M059J (cell line): ENCODE measurements around the gene RECQL5. TPM values are rescaled to one million over a fixed set of nuclear protein-coding genes. Genes with fewer than 3 reads are reported as not detected.
"Not testable (repeated sequence)": the region's sequence is repeated elsewhere in the genome, so short reads cannot be mapped to it uniquely, and the experiment has no call there.

ENCODE experiments used
- DNase-seq: peaks from one replicate; pipeline ENCODE4 v3.0.0-alpha.2; 2012; ENCODE audit warnings: low read depth
- total RNA-seq: library from RNA; depleted of rRNA; stranded (reverse); fragments of >200 nt; shearing (Covaris generic); gene quantifications from 2 replicates; pipeline ENCODE4 v1.2.3, GENCODE V29; 2014; rRNA removed

The RECQL5 gene
- total RNA-seq, 1 experiment from 2014 or later, result 13.1 TPM

GRCh38 chr17:75593430-75593829 lies 73.5 kb downstream of the RECQL5 start:
- DNase-seq, result not testable (repeated sequence)

DNA sequence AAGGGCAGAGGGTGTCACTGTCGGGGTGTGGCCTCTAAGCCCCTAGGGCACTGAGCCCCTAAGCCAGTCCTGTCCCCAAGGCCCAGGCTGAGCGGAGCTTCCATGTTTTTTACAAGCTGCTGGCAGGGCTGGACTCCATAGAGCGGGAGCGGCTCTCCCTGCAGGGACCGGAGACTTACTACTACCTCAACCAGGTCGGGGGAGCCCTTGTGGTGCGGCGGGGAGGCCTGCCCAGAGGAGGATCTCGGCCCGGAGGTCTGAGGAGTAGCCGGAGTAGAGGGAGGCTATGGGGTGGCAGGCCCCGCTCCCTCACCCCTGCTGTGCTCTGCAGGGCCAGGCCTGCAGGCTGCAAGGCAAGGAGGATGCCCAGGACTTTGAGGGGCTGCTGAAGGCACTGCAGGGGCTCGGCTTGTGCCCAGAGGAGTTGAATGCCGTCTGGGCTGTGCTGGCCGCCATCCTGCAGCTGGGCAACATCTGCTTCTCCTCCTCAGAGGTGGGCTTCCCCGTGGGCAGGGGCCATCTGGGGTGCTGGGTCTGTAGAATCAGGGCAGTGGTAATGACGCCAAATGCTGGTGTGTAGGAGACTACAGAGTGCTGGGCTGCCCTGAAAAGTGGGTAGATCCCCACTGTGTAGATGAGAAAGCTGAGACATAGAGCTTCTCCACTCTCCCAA lies 74.5 kb downstream of the RECQL5 start:
- no peak for DNase-seq

DNA sequence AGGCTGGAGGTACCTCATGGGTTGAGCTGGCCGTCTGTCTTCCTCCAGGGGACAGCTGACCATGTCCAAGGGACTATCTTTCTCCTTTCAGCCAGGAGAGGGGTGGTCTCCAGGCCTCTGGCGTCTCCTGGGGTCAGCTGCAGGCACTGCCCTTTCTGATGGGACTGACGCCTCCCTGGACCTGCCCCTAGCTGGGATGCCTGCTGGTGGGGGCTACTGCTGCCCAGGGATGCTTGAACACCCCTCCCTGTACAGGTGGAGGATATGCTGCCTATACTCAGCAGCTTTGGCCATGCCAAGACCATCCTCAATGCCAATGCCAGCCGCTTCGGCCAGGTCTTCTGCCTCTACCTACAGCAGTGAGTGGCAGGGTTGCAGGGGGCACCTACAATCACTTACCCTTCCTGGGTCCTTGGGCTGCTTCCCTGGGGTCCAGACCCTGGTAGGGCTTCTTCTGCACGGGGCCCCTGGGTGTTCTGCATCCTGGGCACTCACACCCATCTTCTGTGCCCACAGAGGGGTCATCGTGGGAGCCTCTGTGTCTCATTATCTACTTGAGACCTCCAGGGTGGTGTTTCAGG lies 75.1 kb downstream of the RECQL5 start:
- DNase-seq, result no peak

- peak; percentile 16 for DNase-seq
These were observed 75.9 kb downstream of the RECQL5 start for GRCh38 chr17:75590849-75591721.

DNA sequence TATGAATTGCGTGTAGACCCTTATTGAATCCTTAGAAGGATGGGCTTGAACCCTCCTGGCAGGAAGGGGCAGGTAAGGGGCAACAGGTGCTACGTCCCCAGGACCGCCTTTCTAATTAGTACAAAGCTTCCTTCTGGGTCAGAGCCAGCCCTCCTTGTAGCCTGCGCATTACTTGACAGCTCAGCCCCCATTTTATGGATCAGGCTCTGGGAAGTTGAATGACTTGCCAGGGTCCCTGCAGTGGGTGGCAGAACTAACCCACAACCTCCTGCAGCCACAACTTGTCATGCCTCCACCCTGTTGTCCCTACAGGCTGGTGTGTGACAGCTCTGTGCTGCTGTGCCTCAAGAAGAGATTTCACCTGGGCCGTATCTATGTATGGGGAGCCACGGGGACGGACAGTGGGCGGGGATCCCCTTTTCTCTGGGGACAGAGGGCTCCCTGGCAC lies 76.6 kb downstream of the RECQL5 start:
- DNase-seq, result no peak

DNA sequence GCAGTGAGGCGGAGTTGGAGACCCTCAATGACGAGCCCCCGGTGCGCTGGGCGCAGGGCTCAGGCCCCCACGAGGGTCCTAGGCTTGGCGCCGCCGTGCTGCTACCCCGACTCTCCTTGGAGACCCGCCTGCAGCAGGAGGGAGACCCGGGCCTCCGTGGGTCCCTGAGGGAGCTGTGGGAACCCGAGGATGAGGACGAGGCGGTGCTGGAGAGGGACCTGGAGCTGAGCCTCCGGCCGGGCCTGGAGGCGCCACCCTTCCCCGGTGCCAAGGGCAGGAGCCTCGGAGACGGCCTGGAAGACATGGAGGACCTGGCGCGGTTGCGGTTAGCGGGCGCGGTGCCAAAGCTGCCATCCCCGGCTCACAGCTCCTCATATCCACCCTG lies 77.0 kb downstream of the RECQL5 start:
- DNase-seq, result peak; percentile 24

GRCh38 chr17:75589012-75589918 lies 77.7 kb downstream of the RECQL5 start:
- DNase-seq, result peak; percentile 69

DNA sequence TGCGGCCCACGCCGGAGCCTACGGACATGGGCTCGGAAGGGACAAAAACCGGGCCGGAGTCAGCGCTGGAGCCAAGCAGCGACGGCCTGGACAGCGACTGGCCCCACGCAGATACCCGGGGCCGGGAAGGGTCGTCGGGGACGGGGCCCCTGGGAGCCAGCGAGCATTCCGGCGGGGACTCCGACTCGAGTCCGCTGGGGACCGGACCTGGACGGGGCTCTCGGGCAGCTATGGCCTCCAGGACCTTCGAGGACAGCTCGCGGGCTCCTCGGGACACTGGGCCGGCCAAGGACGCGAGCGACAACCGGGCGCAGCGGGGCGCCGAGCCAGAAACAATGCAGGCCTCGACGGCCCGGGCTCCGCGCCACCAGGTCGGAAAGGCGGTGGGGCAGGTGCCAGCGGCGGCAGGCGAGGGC lies 78.3 kb downstream of the RECQL5 start:
- DNase-seq, result no peak

- DNase-seq, result no peak
These were observed 79.0 kb downstream of the RECQL5 start, which contains the start of gene MYO15B for GRCh38 chr17:75587675-75588595. TSS of gene MYO15B (plus strand) at chr17:75587800. CDS start at chr17:75588058, 258 bp downstream.

- no peak for DNase-seq
These were observed 82.1 kb downstream of the RECQL5 start for GRCh38 chr17:75584849-75585175.

DNA sequence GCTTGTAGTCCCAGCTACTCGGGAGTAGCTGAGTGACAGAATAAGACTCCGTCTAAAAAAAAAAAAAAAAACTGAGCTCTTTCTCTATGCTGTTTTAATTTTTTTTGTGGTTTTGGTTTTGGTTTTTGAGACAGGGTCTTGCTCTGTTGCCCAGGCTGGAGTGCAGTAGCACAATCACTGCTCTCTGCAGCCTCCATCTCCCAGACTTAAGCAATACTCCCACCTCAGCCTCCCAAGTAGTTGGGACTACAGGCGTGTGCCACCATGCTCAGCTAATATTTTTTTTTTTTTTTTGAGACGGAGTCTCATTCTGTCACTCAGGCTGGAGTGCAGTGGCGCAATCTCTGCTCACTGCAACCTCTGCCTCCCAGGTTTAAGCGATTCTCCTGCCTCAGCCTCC lies 83.8 kb downstream of the RECQL5 start:
- DNase-seq, result not testable (repeated sequence)

DNA sequence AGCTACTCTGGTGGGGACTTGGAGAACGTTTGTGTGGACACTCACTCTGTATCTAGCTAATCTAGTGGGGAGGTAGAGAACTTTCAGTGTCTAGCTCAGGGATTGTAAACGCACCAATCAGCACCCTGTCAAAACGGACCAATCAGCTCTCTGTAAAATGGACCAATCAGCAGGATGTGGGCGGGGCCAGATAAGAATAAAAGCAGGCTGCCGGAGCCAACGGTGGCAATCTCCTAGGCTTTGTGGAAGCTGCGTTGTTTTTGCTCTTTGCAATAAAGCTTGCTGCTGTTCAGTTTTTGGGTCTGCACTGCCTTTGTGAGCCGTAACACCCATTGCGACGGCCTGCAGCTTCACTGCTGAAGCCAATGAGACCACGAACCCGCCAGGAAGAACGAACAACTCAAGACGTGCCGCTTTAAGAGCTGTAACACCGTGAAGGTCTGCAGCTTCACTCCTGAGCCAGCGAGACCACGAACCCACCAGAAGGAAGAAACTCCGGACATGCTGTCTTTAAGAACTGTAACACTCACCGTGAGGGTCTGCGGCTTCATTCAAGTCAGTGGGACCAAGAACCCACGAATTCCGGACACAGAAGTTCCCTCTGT lies 85.7 kb downstream of the RECQL5 start:
- DNase-seq, result not testable (repeated sequence)

Other genes with a start within 250 kb of the RECQL5 start
- 29.1 and 48.8 TPM in 2 replicates for gene TMEM94, start 210.5 kb downstream of the RECQL5 start, total RNA-seq
- gene CASKIN2, start 151.6 kb downstream of the RECQL5 start, total RNA-seq, result 4.8 and 8.9 TPM in 2 replicates
- gene TSEN54, start 150.6 kb downstream of the RECQL5 start, total RNA-seq, result 14.9 and 22.7 TPM in 2 replicates
- 4.1 and 4.5 TPM in 2 replicates for gene LLGL2, start 141.5 kb downstream of the RECQL5 start, total RNA-seq
- gene MYO15B, start 79.4 kb downstream of the RECQL5 start, total RNA-seq, result 0.20 and 1.5 TPM in 2 replicates
- gene SMIM5, start 33.7 kb downstream of the RECQL5 start, total RNA-seq, result not detected in 2 replicates
- gene SAP30BP, start 184 bp upstream of the RECQL5 start, total RNA-seq, result 54.7 and 79.3 TPM in 2 replicates
- 4.8 and 8.0 TPM in 2 replicates for gene ITGB4, start 54.3 kb upstream of the RECQL5 start, total RNA-seq
- gene GALK1, start 98.0 kb upstream of the RECQL5 start, total RNA-seq, result 20.4 and 31.6 TPM in 2 replicates
- gene UNK, start 117.7 kb upstream of the RECQL5 start, total RNA-seq, result 23.2 and 26.7 TPM in 2 replicates
- gene UNC13D, start 177.2 kb upstream of the RECQL5 start, total RNA-seq, result 0.07 TPM in 1 of 2 replicates, not detected in the other
- gene WBP2, start 188.2 kb upstream of the RECQL5 start, total RNA-seq, result 32.5 and 35.8 TPM in 2 replicates
- 3.8 and 6.6 TPM in 2 replicates for gene TRIM47, start 211.4 kb upstream of the RECQL5 start, total RNA-seq
- gene TRIM65, start 229.8 kb upstream of the RECQL5 start, total RNA-seq, result 6.4 and 11.1 TPM in 2 replicates
- 30.3 and 39.4 TPM in 2 replicates for gene MRPL38, start 237.7 kb upstream of the RECQL5 start, total RNA-seq